GM10266 (cell line): ENCODE measurements around the gene MEF2D.

Experiments used
- DNase-seq: peaks from one replicate; pipeline ENCODE4 v3.0.0; 2012; ENCODE audit errors: extremely low spot score
- TF ChIP-seq, protein P1 (sequence below): IDR thresholded peaks from 2 replicates; pipeline ENCODE4 v1.5.1; 2012; ENCODE audit warnings: mild to moderate bottlenecking, low read depth; ENCODE audit not compliant: control insufficient read depth, insufficient read depth; ENCODE audit errors: missing control alignments

The MEF2D gene

DNA sequence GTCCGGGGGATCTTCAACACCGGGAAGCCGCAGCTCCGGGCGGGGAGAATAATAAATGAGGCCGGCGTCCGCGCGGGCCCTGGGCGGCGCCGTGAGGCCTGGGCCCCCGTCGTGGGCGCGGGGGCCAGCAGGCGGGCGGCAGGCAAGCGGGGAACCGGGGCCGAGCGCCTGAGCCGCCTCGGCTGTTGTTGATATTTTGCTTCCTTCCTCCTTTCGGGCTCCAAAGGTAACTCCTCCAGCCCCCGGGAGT lies at the start of gene MEF2D:
TSS of gene MEF2D (minus strand) at position 233 of the 250 bp plus-strand sequence. CDS start 17,483 bp downstream, outside the sequence.
- DNase-seq: no peak
- TF ChIP-seq, protein P1, sequence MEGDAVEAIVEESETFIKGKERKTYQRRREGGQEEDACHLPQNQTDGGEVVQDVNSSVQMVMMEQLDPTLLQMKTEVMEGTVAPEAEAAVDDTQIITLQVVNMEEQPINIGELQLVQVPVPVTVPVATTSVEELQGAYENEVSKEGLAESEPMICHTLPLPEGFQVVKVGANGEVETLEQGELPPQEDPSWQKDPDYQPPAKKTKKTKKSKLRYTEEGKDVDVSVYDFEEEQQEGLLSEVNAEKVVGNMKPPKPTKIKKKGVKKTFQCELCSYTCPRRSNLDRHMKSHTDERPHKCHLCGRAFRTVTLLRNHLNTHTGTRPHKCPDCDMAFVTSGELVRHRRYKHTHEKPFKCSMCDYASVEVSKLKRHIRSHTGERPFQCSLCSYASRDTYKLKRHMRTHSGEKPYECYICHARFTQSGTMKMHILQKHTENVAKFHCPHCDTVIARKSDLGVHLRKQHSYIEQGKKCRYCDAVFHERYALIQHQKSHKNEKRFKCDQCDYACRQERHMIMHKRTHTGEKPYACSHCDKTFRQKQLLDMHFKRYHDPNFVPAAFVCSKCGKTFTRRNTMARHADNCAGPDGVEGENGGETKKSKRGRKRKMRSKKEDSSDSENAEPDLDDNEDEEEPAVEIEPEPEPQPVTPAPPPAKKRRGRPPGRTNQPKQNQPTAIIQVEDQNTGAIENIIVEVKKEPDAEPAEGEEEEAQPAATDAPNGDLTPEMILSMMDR: no peak

DNA sequence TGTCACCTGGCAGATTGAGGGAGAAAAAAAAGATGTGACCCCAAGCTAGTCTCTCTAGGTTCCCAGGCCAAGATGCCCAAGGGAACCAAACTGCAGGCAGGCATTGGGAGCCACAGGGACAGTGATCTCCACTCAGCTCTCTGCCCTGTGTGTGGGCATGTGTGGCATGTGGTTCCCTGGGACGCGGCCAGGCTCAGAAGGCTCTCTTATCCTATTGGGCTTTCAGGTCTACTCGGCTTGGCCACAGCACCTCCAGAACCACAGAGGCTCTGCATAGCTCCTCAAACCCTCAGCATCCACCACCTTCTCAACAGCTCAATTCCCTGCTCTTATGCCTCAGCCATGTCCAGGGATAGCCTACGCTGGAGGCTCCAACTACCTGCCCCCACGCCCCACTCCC lies 49.8 kb upstream of the MEF2D start:
- TF ChIP-seq, protein P1: no peak

DNA sequence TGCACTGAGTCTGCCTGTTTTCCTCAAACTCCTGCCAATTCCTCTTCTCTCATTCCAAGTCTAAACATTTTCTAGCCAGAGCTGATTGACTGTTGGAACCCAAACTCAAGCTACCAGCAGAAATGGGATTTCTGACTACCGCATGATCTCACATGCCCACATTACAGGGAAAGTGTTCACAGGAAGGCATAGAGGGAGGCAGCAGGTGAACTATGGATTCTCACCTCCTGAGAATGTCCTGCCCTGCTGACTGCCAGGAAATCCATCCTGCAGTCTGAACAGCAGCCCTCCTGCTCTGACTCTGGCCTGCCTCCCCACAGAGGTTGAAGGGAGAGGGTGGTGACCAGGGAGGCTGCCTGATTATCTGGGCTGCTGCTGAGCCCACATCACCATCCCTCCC lies 49.3 kb upstream of the MEF2D start:
- TF ChIP-seq, protein P1: no peak
- no peak for DNase-seq

More for the DNA sequence above, 49.8 kb upstream of the MEF2D start:
- no peak for DNase-seq

DNA sequence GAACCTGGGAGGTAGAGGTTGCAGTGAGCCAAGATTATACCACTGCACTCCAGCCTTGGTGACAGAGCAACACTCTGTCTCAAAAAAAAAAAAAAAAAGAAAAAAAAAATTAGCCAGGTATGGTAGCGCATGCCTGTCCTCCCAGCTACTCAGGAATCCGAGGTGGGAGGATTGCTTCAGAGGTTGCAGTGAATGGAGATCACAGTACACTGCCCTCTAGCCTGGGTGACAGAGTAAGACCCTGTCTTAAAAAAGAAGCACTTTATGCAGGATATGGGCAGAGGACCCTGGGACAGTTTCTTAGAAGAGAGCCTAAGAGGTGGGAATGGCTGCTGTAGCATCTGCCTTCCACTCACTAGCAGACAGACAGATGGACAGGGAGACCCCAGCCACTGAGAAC lies 48.8 kb upstream of the MEF2D start:
- DNase-seq: no peak
- TF ChIP-seq, protein P1: no peak

DNA sequence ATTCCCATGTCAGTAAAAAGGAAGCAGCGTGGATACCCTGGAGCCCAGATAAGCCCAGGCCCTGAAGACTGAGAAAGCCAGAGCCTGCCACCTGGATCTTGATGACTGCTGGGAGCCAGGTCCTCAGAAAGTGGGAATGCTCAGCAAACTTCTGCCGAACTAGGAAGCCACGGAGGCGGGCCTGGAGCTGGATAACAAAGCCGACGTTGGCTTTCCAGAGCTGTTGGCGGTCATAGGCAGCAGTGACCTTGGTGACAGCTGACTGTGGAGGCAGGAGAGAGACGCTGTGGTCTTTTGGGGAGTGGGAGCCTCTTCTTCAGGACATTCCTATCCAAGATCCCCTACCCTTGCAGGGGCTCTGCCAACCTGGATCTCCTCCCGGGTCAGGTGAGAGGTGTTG lies 47.4 kb upstream of the MEF2D start:
- DNase-seq: no peak
- TF ChIP-seq, protein P1: no peak

DNA sequence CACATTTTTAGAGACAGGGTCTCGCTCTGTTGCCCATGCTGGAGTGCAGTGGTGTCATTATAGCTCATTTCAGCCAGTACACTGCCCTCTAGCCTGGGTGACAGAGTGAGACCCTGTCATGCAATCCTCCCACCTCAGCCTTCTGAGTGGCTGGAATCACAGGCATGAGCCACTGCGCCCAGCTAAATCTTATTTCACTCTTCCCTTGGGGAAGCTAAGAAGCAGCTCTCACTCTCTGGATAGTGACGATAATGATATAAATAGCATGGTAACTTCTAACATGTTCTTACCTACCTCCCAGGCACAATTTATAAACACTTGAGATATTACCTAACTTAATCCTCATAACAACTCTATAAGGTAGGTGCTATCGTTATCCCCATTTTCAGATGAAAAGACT lies 46.9 kb upstream of the MEF2D start:
- DNase-seq: no peak
- TF ChIP-seq, protein P1: no peak

DNA sequence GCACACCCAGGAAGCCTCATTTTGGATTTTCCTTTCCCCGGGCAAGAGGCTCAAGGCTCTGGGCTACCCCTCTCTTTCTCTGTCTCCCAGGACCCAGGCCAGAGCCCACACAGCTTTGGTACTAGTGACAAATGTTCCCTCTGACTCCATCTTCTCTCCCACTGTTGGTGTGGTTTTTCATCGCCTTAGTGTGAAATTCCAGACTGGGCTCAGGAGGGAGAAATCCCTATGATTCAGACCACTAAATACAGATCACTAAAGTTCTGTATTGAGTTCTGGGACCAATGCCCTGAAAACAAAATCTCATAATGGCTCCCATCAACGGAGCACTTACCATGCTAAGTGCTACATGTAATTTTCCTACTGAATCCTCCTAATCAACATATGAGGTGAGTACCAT lies 45.7 kb upstream of the MEF2D start:
- TF ChIP-seq, protein P1: no peak
- DNase-seq: no peak
